RCC 7860 (cell line): ENCODE data around the gene MYLK.

ENCODE experiments used
- DNase-seq: peaks from one replicate; pipeline ENCODE4 v3.0.0-alpha.2; 2015; ENCODE audit warnings: low spot score
- FAIRE-seq: peaks from 2 replicates; lab custom pipeline; 2012; peaks lifted over from hg19 to GRCh38; lab: Jason Lieb, UNC

The MYLK gene

DNA sequence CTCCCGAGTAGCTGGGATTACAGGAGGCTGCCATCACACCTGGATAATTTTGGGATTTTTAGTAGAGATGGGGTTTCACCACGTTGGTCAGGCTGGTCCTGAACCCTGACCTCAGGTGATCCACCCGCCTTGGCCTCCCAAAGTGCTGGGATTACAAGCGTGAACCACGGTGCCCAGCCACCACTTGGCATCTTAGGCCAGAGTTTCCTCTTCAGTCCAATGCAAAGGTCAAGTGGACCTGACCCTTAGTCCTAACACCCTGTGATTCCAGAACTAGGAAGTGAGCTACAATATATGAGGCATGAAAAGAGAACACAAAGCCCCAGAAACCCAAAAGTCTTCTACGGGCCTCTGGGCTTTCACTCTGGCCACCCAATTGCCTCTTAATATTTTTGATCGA lies 5.3 kb downstream of the MYLK start:
- DNase-seq (no peak), FAIRE-seq (no peak)

DNA sequence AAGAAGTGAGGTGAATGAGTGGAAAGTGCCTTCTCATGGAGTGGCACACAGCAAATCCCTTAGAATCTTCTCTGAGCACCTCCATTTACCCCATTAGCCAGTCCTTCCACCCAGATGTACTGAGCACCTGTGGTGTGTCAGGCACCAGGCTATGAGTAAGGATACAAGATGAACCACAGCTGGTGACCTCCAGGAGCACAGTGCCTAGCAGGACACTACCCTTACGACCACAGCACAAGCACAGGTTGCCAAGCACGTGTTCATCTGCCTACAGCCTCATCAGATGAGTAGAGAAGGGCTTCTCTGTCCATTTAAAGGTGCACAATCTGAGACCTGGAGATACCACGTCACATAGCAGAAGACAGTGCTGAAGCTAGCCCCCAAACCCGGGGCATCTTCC lies 6.2 kb downstream of the MYLK start:
- FAIRE-seq (no peak), DNase-seq (no peak)

DNA sequence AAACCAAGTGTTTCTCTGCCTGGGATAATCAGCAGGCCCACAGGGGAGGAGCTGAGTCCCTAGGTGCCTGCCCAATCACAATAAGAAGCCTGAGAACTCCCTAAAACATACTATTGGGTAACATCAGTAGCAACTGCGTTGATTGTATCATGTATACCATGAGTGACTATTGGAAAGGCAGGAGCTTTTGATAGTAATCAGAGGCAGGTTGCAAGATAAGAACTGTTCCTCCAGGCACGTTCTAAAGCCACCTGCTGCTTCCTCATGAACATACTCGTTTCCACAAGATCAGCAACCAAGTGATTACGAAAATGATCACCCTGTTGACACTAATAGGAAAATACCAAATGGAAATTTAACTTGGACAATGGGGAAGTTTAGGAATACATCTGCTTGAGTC lies 6.7 kb downstream of the MYLK start:
- DNase-seq (no peak), FAIRE-seq (no peak)

- peak; percentile 17 for FAIRE-seq
Measured at GRCh38 chr3:123876858-123877257, 7.3 kb downstream of the MYLK start.

DNA sequence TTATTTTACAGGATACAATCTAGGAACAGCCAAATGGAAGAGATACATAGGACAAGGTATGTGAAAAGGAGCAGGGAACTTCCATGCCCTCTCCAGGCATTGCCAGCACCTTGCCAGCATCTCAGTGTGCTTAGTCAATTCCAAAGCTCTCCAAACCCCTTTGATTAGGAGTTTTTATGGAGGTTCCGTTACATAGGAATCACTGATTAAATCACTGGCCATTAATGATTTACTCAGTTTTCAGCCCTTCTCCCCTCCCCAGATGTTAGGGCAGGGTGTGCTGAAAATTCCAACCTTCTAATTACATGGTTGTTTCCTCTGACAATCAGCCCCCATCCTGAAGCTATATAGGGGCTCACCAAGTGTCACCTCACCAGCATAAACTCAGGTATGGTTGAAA lies 11.5 kb downstream of the MYLK start:
- DNase-seq = no peak
- FAIRE-seq = no peak

More at GRCh38 chr3:123876858-123877257, 7.3 kb downstream of the MYLK start:
- DNase-seq = no peak

DNA sequence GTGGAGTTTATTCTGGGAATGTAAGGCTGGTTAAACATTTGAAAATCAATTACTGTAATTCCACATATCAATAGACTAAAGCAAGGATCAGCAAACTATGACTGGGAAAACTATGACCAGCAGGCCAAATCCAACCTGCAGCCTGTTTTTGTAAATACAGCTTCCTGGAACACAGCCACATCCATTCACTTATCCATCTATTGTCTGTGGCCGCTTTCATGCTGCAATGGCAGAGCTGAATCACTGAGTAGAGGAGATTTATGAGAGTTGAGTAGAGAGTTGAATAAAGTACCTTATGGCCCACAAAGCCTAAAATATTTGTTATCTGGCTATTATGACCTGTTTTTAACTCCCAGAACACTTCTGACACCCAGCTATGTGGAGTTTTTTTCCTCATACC lies 12.2 kb downstream of the MYLK start:
- DNase-seq (peak; percentile 41), FAIRE-seq (peak; percentile 60)

DNA sequence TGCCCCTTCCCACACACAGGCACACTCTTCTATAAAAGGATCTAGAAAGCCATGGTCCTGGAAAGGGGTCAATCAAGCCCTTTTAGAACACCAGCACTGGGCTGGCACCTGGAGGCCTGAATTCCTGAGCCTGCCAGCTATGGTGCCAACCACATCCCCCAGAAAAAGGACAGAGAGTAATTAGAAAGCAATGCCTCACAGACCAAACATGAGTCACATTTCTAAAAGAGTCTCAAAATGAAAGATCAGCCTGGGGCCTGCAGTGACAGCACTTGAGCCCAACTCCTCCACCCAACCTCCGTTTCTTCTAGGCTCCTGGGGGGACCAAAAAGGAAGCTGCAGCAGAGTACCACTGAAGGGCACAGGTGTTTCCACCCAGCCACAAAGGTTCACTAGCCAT lies 14.1 kb downstream of the MYLK start:
- FAIRE-seq (peak; percentile 89), DNase-seq (peak; percentile 80)

- DNase-seq = no peak
- FAIRE-seq = no peak
Measured at GRCh38 chr3:123869165-123869564, 15.0 kb downstream of the MYLK start.

DNA sequence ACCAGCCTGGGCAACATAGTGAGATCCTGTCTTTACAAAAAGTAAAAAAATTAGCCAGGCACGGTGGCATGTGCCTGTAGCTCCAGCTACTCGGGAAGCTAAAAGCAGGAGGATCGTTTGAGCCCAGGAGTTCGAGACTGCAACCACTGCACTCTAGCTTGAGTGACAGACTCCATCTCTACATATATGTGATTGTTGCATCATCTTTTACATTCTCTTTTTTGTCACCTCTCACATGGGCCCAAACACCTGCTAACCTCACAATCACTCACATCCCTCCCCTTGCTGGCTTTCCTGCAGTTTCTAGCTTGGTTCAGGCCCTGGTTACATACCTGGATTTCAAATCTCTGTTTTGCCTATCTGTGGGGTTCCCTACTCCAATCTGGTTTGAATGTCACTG lies 19.4 kb downstream of the MYLK start:
- DNase-seq (no peak), FAIRE-seq (no peak)

DNA sequence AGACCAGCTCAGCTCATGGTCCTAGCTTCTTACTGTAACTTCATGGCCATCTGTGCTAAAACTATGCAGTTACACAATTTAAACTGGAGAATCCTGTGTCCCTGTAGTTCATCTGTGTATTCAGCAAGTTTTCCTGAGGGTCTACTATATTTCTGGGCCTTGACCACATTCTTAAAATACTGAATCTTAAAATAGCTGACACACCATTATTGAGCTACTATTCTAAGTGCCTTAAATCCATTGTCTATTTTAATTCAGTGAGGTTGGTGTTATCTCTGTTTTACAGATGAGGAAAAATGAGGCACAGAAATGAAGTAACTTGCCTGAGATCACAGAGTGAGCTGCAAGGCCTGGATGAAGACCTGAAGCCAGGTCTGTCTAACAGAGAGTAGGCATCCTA lies 22.0 kb downstream of the MYLK start:
- DNase-seq (no peak), FAIRE-seq (no peak)

DNA sequence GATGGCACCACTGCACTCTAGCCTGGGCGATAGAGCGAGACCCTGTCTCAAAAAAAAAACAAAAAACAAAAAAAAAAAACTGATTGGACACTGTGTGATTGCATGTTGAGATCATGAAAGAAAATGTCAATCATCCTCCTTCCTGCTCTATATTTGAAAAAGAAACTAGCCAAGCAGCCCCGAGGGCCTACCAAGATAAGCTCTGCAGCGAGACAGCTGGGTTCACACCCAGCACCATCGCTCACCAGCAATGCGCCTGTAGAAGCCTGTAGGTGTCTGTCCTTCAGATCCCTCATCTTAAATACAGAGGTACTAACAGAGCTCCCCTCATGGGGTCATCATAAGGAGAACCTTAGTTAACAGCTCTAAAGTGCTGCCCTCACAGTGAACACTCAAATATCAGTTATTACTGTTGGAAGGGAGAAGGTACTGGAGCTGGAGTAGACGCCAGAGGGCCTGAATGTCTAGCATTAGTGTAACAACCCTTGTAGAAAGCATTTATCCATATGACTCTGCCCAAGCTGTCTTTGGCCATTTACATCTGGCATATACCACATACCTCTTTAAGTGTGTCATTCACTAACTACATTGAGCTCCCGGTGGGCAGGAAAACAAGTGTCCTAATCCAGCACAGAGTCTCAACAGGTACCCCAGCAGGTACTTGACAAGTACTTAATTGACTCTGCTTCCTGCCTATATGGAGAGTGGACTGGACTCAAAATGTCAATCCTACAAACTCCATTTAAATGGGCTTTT lies 22.9 kb downstream of the MYLK start:
- DNase-seq (no peak), FAIRE-seq (no peak)

DNA sequence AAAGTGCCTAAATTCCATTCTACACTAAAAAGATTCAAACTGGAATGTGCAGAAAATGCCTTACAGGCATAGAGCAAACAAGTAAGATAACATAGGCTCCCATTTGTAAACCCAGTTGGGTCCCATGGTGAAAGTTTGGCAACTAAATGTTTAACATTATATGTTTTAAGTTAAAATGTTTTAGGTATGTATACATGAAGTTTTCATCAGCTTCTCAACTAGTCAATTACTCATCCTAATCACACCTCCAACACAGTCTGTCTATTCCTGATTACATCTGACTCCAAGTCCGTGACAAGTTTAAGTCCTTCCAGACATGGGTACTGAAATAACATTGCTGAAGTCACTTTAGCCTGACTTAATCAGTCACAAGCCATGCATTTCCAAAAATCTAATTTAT lies 25.0 kb downstream of the MYLK start:
- FAIRE-seq (no peak), DNase-seq (no peak)

DNA sequence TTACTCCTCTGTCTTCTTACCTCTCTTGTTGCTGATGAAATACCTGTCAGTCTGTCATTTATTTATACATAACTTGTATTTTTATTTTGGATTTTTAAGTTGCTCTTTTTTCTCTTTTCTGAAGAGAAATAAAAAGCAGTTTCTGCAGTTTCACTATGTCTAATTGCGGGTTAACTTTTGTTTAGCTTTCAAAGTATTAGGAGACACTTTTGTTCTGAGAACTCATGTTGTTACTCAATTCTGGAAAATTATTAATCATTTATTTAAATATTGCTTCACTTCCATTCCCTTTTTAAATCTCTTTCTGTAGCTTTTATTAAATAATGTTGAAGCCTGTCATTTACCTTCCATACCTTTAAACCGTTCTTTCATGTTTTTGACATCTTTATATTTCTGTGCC lies 29.2 kb downstream of the MYLK start:
- DNase-seq (no peak), FAIRE-seq (no peak)

DNA sequence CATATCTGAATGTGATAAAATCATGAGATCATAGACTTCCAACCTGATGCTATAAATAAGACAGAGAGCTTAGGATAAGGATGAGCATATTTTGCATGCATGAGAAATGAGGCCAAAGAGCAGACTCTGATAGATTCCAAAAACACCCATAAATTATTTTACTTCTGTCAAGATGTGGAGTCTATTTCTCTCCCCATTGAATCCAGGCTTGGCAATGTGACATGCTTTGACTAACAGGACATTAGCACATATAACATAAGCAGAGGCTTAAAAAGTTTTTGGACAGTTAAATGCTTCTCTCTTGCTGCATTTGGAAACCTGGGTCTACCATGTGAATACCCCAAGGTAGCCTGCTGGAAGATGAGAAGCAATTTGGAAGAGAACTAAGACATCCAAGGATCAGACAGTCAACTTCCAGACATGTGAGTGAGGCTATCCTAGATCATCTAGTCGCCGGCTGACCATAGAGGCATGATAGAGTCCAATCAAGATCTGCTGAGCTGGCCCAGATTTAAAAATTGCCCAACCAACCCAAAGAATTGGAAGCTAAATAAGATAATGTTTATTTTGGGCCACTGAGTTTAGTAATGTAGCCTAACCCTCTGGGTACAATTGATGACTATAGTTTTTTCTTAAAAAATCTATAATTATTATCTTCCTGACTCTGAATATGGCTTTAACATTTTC lies 30.3 kb downstream of the MYLK start:
- no peak for FAIRE-seq
- no peak for DNase-seq

GRCh38 chr3:123847209-123847608 lies 36.9 kb downstream of the MYLK start:
- FAIRE-seq = no peak
- no peak for DNase-seq

GRCh38 chr3:123843668-123844067 lies 40.5 kb downstream of the MYLK start:
- no peak for FAIRE-seq

DNA sequence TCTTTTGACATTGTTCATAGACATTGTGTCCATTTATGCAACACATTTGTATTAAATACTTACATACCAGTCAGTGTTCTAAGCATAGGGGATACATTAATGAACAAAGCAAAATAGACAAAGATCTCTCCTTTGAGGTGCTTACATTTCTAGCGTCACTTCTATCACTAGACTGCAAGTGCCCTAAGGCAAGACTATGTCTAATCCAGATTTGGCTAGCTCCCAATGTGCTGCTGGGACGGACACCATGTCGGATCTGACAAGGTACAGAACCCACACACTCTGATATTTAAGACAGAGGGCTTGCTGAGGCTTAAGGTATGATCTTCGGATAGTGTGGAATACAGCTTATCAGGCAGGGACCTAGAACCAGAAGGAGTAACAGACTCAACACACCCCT lies 41.4 kb downstream of the MYLK start:
- DNase-seq = no peak
- no peak for FAIRE-seq

More at GRCh38 chr3:123843668-123844067, 40.5 kb downstream of the MYLK start:
- peak; percentile 49 for DNase-seq

- peak; percentile 45 for DNase-seq
- FAIRE-seq = peak; percentile 60
Measured at GRCh38 chr3:123841476-123842238, 42.5 kb downstream of the MYLK start.

DNA sequence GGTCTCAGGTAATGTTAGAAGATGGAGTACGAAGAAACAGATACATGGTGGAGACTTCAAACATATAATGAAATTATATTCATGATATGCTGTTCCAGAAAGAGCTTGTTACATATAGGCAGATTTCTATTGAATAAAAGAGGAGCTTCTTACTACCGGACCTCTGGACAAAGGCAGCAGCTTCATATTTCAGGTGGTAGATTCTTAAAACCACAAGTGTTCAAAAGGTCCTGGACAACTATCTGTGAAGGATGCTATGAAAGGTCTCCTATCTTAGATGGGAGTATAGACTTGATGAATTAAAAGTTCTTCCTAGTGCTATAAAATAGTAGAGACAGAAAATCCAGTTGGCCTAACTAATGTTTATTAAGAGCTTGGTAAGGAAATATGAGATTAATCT lies 43.2 kb downstream of the MYLK start:
- DNase-seq = no peak
- FAIRE-seq = no peak

- FAIRE-seq = no peak
Measured at GRCh38 chr3:123837858-123838257, 46.3 kb downstream of the MYLK start.

GRCh38 chr3:123834631-123835030 lies 49.5 kb downstream of the MYLK start:
- DNase-seq (peak; percentile 96), FAIRE-seq (peak; percentile 99)

More at GRCh38 chr3:123837858-123838257, 46.3 kb downstream of the MYLK start:
- no peak for DNase-seq

DNA sequence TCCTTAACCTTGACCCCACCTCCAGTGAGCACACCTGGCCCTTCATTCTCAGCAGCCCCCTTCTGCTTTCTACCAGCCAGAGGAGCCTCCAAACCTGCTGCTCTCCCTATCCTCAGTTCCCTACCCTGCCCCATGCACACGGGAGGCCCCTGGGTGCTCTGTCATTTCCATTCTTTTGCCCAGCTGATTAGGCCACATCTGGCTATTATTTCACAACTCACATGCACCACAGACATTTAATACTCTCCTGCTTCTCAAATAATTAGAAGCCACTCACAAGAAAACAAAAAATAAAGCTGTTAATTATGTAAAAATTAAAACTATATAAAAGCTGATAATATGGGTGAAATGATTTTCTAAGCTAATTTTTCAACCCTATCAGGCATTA lies 50.7 kb downstream of the MYLK start:
- no peak for FAIRE-seq
- DNase-seq = no peak
